ENCODE results near the gene HS3ST3A1.
"Not testable (repeated sequence)": the region's sequence is repeated elsewhere in the genome, so short reads cannot be mapped to it uniquely, and the experiment has no call there.

The HS3ST3A1 gene

DNA sequence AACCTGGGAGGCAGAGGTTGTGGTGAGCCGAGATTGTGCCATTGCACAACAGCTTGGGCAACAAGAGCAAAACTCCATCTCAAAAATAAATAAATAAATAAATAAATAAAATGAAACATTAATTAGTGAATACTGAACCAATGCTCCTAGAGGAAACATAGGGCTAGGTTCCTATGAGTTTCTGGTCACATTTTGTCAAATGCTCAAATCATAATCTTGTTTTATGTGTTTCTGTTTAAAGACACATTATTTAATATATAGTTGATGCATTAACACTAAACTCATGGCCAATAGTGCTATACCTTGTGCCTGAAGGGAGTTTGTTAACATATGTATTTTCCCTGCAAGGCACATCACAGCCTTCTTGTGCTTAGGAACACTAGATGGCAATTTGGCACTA lies 66.8 kb downstream of the HS3ST3A1 start:
- no peak for DNase-seq

DNA sequence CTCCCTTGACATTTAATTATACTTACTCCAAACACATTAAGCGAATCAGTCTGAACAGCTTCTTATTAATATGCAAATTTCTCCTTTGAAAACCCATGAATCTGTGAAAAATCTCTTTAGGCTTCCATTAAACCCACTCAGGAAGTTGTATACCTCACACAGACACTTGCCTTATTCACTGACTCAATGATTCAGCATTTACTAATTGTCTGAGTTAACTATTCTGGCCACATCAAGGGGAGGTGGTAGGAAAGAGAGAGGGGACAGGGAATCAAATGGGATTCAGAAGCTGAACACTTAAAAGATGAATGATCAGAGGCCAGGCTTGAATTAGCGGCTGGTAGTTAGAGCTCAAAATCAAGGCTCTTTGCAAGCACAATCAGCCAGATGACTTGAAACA lies 70.0 kb downstream of the HS3ST3A1 start:
- no peak for DNase-seq

DNA sequence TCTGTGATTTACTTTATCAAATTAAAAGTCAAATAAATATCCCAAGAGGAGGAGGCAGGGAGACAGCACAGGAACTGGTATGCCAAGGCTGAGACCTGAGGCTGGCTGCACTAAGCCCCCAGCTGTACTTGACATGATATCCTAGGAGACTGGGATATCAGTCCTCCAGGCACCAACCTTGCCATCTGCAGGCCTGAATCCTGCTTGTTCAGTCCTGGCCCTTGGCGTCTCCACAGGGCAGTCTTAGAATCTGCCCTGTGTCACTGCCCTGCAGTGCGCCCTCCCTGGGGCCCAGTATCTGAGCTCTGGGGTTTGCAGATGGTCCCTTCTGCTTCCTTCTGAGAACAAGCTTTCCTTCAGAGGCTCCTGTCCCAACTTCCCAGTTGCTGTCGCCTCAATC lies 75.9 kb downstream of the HS3ST3A1 start:
- DNase-seq: no peak

DNA sequence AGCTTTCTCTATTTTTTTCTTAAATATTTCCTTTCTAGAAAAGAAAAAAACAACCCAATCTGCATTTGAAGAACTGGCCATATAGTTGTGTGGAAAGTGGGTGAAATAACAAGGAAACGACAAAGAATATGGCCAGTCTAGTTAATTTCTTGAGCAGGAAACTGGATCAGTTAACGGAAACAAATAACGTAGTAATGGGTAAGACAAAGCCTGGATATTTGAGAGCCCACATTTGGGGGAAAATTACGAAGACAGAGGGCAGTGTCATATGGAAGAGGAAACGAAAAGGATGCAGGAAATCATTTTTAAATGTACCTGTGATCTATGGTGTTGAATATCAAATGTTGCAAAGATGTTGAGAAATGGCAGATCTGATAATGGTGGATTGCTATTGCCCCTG lies 78.6 kb downstream of the HS3ST3A1 start:
- DNase-seq: no peak

DNA sequence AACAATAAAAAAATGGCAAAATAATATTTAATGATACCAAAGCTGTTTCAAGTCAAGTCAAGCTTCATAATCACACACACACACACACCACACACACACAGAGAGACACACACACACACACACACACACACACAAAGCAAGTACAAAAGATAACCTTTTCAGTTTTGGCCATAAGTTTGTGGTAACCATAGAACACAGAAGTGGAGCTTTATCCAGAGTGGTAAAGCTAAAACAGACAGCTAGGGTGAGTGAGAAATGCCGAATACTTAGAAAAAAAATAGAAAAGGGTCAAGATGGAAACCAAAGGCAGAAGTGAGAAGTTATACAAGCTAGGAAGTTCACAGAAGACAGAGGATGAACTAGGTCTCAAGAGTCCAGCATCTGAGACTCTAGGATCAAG lies 79.0 kb downstream of the HS3ST3A1 start:
- DNase-seq: no peak

DNA sequence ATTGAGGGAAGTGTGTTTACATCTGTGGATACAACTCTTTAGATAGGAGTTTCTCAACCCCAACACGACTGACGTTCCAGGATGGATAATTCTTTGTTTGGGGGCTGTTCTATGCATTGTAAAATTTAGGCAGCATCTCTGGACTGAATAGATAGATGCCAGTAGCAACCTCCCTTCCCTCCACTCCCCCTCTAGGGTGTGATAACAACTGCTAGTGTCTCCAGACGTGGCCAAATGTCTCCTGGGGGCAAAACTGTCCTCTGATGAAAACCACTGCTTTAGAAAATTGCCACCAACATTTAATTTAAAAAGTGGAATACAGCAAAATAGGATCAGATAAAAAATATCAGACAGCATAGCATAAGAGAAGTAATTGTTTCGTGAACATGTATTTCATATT lies 79.9 kb downstream of the HS3ST3A1 start:
- no peak for DNase-seq

DNA sequence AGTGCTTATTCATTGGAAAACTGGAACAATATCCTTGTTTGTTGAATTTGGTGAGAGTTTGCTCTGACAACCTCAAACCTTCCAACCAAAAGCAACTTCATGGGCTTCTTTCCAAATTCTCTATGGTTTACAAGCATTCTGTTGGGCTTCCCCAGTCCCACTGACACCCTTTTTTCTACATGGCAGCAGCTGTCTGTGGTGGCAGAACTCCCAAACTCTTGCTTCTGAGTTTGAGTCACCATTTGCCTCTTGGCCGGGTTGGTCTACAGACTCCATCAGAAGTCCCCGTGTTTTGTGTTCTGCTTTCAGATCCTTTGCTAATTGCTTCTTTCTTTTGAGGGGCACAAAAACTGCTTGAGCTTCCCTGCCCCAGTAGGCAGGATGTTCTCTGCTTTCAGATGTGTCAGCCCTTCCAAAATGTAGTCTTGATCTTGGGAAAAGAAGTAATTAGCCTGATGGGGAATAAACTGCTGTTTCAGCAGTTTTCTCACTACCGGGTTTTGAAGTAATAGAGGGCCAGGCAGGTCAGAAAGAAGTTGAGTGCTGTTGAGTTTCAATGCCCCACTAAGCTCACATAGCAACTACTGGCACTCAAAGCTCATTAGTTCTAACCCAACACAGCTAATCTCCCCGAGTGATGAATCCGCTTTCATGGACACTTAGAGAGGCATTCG lies 80.7 kb downstream of the HS3ST3A1 start:
- DNase-seq: peak; percentile 89

DNA sequence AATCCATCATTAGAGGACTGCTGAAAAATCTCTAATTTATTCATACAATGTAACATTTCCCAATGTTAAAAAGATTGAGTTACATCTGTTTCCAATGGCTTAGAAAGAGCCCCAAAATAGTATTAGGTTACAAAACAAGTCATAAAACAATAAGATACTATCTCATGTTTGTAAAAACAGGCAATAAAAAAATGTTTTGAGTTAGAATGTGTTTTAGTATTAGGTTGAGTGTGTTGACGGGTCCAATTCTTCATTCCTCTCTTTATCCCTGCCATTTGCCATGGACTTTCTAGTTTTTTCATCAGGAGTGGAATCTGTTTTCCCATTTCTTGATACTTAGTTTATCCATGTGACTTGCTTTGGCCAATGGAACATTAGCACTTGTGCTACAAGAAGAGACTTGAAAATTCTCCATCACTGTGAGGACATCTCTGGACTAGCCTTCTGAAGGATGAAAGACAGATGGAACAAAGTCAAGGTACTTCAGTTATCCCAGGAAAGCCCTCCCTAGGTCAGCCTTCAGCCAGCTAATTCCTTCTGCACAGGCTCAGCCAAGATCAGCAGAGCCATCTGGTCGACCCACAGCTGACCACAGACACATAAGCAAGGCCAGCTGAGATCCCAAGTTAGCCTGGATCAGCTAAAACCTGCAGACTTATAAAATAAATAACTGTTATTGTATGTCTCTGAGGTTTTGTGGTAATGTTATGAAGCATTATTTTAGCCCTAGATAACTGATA lies 83.3 kb downstream of the HS3ST3A1 start:
- DNase-seq: peak; percentile 65

DNA sequence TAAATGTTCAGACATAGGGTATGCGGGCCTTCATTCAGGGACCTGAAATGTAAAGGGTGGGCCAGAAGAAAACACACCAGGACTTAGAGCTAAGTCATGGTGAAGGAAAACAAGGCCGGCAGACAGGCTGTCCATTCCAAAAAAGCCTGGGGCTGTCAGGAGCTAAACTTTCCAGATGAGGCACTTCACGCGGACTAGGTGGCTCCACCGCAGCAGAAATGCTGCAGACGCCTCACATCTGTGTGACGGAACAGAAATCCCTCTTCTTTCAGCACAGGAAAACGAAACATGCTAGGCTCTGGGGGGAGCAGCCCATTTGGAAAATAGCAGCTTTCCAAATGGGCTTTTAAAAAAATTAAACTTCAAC lies 88.7 kb downstream of the HS3ST3A1 start:
- peak; percentile 62 for DNase-seq

DNA sequence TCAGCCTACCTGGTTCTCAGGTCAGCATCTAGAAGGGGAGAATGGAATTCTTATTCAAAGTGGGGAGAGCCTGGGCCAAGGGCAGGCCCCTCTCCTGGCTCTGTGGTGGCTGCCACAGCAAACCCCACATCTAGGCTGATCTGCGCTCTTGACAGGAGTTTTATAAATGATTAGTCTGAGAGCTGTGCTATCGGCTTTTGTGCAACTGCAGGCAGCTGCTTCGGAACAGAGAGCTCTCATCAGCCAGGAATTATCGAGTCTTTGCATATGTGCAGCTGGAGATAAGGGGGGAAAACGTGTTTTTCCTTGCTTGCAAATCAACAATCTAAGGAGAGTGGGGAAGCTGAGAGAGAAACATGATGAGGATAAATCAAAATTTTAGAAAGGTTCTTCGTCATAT lies 91.7 kb downstream of the HS3ST3A1 start:
- DNase-seq: peak; percentile 29

DNA sequence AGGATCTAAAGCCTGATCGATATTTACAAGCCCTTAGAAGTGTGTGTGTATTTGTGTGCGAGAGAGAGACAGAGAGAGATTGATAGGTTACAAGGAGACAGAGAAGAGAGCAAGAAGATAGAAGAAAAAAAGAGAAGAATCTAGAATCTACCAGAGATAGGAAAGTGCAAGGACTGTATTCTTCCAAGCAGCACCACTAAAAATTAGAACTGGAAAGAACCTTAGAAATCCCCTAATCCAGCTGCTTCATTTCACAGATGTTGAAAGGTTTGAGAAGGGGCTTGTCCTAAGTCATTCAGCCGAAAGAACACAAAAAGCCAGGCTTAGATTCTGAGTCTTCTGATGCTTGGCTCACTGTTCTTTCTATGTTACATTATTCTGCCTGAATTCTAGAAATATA lies 92.2 kb downstream of the HS3ST3A1 start:
- no peak for DNase-seq

DNA sequence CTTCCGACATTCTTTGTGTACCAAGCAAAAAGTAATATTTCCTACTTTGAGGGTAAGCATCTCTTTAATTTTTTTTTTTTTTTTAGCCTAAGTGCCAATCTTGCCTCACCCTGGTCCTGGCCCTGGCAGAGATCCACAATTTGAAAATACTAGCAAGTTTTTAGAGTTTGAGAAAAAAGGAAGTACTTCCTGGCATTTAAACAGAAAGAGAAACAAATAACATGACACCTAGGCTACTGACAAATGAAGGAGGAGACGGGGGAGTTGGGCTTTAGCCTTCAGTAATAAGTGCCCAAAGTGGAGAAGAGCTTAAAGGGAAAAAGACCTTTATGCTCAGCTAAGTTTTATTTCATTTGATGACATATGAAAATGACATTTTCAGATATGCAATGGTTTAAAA lies 92.8 kb downstream of the HS3ST3A1 start:
- no peak for DNase-seq

DNA sequence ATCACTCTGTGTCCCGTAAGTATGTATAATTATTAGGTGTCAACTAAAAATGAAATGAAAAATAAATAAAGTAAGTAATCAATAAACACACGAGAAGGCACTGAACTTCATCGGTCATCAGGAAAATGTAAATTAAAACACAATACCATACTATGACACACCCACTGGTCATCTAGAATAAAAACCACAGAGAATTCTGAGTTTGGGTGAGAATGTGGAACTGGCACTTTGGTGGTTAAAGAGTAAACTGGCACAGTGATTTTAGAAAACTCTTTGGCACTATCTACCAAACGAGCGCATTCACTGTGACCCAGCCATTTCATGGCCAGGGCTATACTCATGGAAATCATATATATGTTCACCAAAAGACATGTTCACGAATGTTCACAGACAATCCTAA lies 98.2 kb downstream of the HS3ST3A1 start:
- no peak for DNase-seq

DNA sequence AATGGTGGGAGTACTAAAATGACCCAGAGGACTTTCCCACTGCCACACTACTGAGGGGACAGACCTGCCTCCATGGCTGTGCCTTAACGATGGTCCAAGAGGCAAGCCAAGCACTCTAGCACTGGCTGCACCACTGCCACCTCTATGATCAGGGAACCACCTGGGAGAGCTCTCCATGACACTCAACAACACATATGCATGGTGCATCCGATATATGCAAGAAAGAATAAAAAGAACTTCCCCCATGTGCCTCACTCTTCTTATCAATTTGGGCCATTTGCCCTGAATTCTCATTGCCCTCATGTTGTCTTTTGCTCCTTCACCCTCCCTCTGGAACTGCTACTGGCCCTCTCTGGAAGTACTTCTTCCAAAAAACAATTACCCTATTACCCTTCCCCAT lies 99.5 kb downstream of the HS3ST3A1 start:
- DNase-seq: no peak

DNA sequence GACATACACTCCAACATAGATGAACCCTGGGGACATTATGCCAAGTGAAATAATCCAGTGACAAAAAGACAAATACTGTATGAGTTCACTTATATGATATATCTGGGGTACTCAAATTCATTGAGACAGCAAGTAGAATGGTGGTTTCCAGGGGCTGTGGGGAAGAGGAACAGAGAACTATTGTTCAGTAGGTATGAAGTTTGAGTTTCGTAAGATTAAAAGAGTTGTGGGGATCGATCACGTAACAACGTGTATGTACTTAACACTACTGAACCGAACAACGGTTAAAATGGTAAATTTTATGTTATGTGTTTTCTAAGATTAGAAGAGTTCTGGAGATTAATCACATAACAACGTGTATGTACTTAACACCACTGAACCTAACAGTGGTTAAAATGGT lies 100.8 kb downstream of the HS3ST3A1 start:
- DNase-seq: no peak

DNA sequence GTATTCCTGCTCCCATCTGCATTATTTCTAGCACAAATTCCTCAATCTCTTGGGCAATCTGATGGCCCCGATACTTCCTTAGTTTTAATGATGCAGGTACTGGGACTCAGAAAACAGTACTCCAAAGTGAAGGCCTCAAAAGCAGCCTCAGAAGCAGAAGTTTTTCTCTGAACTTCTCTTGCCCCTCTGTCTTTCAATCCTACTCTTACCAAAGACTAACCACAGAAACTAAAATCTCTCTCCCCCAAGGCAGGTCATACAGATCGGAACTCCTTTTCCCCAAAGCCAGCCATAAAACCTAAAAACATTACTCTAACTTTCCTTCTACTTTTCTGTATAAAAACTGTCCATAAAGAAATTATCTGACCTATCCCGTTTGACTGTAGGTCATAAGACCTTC lies 103.5 kb downstream of the HS3ST3A1 start:
- no peak for DNase-seq

DNA sequence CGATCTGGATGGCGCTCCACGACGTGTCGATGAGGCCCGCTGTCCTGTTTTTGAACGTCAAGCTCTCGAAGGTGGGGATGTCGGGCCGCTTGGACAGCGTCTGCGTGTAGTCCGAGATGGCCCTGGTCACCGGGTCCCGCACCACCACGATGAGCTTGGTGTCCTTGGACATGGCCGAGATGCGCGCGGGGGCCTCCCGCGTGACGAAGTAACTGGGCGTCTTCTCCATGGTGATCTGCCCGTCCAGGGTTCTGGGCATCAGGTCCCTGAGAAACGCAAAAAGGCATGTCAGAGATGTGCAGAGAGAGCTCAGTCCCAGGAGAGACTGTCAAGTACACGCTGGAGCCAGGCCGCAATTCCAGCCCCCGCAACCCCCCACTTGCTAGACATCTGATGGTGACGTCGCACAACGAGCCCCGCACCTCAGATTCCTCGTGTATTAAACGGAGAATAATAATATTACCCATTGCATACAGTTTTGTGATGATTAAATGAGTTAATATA lies 105.1 kb downstream of the HS3ST3A1 start:
- DNase-seq: not testable (repeated sequence)

DNA sequence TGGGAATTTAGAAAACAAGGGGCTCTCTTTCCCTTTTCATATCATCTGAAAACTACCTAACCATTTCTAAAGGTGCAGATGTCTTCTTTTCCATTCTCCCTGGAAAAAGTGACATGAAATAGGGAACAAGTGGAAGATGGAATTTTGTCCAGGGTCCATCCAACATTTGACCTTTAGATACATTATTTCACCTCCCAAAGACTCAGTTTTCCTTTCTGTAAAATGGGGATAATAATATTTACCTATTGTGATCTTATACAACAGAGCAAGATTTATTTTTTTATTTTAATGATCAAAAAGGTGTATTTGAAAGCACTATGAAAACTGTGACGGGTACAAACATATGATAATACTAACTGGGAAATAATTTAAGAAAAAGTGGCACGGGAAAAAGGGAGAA lies 106.3 kb downstream of the HS3ST3A1 start:
- no peak for DNase-seq

DNA sequence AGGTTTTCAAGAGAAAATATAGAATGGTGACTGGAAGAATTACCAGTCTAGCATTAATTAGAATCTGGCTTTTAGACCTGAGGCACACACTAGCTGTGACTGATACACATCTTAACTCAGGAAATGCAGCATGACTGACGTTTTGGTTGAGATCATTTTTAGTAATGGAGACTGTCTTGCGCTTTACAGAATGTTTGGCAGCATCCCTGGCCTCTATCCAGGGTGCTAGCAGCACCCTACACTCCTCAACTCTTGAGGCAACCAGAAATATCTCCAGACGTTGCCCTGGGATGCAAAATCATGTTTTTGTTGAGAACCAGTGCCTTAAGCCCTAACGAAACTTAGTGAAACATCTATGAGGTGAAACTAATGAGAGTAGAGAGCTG lies 109.0 kb downstream of the HS3ST3A1 start:
- DNase-seq: no peak

DNA sequence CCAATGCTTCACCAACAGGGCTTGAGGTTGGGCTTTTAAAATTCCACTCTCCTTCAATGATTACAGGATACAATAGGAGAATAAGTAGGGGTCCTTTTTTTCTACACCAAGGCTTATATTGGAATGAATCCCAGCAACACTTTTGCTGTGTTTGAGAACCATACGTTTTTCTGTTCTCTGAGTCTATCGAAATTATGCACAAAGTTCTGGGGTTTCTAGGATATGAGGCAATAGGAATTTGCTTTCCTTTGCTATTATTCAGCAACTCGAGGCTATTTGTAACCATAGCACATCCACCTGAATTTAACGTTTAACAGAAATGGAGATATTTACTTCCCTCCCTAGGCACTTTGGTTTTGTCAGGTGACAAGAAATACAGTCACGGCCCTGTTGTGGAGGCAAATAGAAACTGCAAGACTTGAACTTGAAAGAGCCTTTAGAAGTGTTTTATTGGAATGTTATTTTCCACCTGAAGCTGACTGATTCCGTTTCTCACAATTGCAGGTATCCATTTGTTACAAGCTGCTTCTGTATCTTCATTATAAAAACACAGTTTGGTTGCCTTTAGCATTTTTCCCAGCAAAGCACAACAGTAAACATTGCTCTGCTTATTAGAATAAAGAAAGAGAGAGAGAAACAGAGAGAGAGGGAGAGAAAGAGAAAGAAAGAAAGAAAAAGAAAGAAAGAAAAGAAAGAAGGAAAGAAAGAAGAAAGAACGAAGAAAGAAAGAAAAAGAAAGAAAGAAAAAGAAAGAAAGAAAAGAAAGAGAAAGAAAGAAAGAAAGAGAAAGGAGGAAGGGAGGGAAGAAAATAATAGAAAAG lies 109.6 kb downstream of the HS3ST3A1 start:
- DNase-seq: no peak

DNA sequence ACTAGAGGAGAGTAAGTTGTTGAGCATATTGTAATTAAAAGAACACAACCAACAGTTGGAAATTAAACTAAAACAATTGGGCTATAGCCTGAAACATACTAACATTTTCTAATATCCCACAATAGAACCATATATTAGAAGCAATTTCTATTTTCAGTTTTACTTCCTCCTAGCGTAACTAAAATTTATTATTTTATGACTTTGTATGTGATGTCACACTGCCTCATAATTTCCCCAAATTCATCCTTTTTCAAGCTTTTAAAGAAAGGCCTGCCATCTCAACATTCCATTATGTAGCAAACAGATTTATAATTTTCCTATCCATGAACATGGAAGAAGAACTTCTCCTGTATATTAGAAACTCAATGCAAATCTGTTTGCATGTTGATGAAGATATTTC lies 110.2 kb downstream of the HS3ST3A1 start:
- no peak for DNase-seq

DNA sequence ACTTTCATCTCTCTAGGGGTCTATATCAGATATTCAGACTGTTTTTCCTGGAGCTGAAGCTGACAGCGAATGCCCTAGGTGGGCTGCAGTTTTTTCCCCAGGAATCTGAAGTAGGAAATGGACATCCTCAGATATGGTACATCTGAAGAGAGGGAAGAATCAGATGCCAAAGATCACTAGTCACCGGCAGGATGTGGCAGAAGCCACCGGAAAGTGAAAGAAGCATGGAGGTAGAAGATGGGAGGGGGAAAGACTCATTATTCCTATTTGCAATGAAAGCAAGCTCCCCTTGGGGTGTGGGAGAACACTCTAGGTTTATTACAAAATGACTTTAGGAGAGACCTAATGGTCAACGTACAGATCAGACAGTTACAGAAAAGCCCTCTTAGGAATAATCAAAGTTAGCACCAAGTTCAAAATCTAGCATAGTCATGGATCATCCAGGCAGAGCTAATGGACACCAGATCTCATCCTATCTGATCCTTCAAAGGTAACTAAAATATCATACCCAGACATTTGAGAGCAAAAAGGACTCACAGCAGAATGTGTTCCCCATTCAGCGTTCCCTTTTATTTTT lies 110.7 kb downstream of the HS3ST3A1 start:
- DNase-seq: peak; percentile 32

DNA sequence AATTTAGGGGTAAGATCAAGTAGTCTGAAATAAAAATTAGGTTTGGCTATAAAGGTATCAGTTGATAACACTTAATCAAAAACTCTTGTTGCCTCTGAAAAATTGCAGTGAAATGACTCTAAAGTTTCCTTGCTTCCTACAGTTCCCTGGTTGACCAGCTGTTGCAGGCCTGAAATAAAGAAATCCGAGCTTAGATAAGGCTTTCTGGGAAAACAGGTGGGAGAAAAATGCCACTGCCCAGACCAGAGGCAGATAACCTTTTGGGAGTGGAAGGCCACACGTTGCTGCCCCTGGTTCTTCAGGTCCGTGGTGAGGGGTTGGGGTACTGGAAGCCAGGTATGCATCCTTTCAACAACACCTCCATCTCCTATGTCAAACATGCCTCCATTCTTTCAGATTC lies 111.3 kb downstream of the HS3ST3A1 start:
- DNase-seq: no peak

DNA sequence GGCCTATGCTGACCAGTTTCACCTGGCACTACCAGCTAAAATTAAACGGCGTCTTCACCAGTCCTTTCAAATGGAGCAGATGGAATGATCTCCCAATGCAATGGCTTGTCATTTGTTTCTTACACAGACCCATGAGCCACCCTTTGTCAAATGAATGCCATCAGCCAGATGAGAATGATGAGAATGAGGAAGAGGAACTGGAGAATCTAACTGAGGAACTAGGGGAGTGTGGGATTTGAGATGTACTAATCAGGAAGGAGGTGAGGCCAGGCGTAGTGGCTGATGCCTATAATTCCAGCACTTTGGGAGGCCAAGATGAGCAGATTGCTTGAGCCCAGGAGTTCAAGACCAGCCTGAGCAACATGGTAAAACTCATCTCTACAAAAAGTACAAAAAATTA lies 116.4 kb downstream of the HS3ST3A1 start:
- DNase-seq: no peak
